DND-41 (cell line): ENCODE measurements around the gene TAF4.

Source experiments
- CTCF ChIP-seq: IDR thresholded peaks from 2 replicates; pipeline ENCODE4 v1.5.1; 2012; ENCODE audit warnings: borderline replicate concordance, low read length, moderate library complexity, mild to moderate bottlenecking; ENCODE audit not compliant: poor library complexity, severe bottlenecking; ENCODE audit errors: extremely low read depth
- EZH2 ChIP-seq: IDR thresholded peaks from 3 replicates; pipeline ENCODE4 v1.6.1; 2012; ENCODE audit warnings: borderline replicate concordance, low read depth, mild to moderate bottlenecking, moderate library complexity, low read length, inconsistent platforms; ENCODE audit not compliant: severe bottlenecking

DNA sequence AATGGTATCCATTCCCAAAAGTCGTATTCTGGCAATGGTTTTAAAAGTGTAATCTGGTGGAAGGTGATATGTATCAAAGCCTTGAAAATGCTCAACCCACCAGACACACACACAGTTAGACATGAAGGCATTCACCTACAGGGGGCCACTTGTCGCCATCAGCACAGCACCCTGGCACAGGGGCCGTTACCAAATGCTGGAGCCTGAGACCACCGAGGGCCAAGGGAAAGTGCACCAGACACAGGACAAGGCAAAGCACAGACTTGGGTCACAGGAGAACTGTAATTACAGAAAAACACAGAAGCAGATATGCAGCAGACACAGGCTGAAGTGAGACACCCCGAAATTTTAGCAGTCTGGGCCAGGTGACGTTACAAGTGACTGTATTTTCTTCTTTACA, 9.3 kb downstream of the TAF4 start:
- TF ChIP-seq CTCF (no peak), EZH2 (no peak)
